GM18909 (cell line): ENCODE data around the gene GPR26.
"Not testable (repeated sequence)": the region's sequence is repeated elsewhere in the genome, so short reads cannot be mapped to it uniquely, and the experiment has no call there.

ENCODE experiments used
- ATAC-seq: cut with Tn5 transposase; IDR thresholded peaks from one replicate; pipeline ENCODE4 v1.9.1; 2021; ENCODE audit warnings: mild to moderate bottlenecking; ENCODE audit not compliant: unreplicated experiment, poor library complexity

GPR26 gene

DNA sequence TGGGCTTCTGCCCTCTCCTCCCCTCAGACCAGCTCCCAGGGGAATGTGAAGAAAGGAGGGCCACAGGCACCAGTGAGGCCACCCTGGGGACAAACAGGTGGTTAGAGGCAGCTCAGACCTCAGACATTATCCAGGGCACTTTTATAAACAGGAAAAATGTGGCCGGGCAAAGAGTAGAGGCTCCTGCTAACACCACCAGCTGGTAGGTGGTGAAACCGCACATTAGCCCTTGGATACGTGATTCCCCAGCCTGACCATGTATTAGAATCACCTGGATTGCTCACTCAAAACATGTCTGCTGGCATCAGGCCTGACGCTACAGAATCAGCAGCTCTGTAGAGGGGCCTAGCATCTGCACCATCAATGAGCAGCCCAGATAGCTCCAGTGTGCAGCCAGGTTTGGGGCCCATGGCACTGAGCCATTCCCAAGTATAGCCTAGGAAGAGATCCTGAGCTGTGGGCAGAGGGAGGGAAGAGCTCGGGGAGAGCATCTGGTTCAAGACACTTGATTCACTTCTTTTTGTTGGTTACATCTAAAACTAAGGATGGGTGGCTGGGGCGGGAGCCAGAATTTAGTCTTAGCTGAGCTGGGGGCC lies 37.1 kb downstream of the GPR26 start:
- no peak for ATAC-seq

DNA sequence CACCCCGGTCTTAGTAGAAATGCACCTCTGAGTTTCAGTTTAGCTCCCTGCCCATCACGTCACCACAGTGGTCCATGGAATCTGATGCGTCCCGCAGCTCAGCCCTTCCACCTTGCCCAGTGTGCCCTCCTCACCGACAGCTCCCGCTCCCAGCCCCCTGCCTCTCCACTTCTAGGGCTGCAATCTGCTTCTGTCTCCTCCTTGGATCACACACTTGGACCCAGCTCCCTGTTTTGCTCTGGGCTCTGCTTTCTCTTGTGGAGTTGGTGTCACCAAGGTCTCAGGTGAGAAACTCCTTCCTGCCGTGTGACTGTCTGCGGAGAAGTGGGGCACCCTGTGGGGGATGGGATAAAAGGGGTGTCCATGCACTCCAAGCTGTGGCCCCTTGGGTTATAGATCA lies 37.9 kb downstream of the GPR26 start:
- no peak for ATAC-seq

DNA sequence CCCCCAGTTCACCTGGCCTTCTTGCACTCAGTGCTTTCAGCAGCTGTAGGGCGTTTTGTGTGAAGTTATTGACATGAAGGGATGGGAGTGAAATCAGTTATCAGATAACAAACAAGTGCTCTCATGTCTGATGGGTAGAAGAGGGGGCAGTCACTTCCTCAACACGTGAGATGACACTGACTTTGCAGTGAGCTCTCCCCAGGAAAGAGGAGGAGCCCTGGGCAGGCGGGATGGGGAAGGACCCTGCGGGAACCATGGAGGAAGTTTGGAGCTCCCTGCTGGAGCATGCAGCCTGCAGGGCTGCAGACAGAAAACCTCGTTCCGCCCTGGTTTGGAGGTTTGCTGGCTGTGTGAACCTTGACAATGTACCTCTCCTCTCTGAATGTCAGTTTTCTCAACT lies 38.7 kb downstream of the GPR26 start:
- no peak for ATAC-seq

DNA sequence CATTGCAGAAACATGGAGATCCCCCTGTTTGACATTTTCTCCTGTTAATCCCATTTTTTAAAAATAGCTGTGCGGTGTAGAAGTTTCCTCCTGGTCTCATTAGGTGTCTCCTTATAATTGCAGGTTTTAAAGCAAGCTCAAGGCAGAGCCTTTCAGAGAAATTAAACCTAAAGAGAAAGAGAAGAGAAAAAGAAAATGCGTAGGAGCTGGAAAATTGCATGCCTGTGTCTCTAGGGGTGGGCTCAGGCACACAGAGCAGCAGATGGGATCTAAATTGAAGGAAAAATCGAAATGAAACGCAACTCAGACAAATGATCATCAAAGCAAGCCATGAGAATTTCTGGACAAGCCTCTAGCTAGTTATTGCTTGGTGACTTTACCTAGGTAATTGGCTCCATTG lies 40.1 kb downstream of the GPR26 start:
- ATAC-seq, result no peak

DNA sequence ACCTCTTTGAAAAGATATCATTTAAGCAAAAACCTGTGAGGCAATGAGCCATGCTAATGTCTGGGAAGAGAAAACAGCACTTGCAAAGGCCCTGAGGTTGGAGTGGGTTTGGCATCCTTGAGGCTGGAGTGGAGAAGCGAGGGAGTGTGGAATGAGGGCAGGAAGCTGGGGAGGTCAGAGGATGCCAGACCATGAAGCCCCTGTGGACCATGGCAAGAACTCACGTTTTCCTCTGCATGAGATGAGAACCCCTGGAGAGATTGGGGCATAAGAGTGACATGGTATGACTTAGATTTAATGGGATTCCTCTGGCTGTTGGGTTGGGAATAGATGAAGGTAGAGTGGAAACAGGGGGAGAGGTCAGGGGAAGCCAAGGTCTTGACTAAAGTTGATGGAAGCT lies 49.4 kb downstream of the GPR26 start:
- no peak for ATAC-seq

DNA sequence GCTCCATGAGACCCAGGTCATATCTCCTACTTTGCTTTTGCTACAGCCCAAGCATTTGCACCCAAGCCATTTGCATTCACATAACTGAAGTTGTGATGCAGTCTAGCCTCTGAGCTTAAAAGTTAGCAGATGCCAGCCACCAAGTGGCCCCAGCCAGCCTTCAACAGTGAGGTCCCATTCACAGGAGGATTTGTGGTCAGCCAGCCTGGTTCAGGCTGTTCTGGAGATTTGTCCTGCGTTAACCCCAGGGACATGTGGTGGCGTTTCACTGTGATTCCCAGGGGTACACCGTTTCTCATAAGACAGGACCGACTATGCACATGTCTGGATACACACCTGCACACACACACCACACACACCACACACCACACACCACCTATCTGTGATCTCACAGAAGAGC lies 51.2 kb downstream of the GPR26 start:
- no peak for ATAC-seq

DNA sequence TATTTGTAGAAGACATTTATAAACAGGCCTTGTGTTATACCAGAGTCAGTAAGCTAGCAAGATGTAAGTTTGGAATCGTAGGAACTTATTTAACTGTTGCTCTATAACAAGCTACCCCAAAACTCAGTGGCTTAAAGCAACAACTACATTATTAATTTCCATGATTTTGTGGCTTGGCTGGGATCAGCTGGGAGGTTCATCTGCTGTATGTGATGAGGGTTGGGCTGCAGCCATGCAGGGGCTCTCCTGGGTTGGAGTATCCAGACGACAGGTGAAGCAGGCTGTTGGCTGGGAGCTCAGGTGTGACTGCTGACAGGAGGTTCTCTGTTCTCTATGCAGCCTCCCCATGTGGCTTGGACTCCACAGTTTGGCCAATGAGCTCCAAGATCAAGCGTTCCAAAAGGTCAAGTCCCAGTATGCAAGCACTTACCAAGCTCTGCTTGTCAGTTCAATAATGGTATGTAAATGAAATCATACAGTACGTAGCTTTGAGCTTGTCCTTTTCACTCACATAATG lies 52.4 kb downstream of the GPR26 start:
- no peak for ATAC-seq

DNA sequence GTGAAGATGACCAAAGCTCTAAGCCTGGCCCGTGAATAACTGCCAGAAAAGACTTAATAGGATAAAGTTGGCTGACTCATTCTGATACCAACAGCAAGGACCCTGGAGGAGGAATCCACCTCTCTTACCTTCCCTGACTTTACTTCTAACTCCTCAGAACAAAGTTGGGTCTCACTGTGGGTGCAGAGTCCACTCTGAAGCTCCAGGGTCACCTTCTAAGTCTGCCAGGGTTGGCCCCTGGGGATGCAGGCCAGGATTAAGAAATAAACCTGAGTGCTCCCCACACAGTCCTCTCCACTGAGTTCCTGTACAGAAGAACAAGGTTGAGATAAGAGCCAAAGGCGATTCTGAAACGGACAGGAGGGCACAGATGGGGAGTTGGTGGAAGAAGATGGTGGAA lies 54.4 kb downstream of the GPR26 start:
- no peak for ATAC-seq

DNA sequence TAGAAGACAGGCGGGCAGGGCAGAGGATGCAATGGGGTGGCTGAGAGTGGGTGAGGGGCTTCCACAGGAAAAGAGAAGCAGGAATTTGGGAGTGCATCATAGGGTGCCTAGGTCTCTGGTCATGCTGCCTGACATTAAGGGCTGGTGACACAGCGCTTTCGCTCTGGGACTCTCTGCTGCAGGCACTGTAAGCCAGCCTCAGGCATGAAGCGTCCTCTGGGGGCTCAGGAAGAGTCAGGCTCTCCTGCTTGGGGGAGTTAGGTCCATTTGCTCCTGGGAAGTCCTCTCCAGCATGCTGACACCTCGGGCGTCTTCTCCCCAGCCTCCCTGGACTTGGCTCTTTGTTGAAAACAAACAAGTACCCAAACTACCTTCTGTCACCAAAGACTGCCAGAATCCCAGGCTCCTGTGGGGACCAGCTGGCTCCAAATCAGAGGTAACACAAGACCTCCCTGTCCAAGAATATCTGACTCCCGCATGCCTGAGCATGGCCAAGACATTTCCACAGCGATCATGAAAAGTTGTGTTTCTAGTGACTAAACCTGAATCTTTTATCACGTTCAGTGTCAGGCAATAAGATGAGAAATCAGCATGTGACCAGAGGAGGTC lies 55.4 kb downstream of the GPR26 start:
- ATAC-seq, result no peak

DNA sequence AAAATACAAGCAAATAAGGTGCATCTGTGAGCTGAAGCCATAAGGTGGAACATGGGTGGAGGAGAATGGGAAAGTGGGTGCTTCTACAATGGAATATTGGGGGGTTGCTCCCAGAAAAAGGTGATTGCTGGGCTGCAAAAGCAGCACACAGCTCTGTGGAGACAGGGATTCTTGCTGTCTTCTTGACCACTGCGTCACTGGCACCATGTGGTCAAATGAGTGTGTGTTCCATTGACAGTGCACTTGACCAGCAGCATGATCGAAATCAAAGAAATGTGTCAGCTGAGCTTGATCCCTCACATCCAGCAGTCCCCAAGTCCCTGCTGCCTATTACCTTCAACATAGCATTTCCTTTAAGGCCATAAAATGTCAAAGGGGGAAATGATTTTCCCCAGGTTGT lies 56.2 kb downstream of the GPR26 start:
- ATAC-seq, result no peak

DNA sequence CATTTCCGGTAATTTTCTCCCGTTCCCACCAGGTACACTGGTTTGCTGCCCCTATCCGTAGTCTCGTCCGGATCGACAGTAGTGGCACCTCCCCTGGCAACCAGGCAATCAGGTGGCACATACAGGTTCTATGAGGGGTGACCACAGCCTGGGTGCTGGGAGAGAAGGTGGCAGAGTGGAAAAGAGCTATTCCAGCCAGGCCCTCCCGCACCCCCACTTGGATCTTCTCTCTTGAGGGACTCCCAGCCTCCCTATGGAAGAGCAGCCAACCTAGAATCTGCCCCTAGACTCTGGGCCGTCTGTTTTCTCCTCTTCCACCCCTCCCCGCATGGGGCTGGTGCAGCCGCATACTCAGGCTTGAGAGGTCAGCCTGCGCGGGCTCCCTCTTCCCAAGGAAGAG lies 58.6 kb downstream of the GPR26 start:
- ATAC-seq, result no peak

DNA sequence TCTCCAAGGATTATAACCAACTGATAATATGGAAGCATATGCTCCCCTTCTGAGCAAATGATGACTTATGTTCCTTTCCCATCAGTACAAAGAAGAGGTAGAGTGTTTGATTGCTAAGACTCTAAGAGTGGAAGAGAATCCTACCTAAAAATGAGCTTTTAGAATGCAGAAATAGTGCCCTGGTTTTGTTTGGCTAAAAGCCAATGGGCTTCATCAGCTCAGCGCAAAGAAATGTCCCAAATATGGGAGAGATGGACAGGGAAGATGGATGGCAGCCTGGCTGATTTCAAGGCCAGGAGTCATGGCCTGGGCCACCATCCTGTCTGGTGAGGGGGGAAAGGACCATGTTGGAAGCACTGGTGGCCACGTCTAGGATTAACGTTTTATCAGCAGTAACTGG lies 60.2 kb downstream of the GPR26 start:
- no peak for ATAC-seq

DNA sequence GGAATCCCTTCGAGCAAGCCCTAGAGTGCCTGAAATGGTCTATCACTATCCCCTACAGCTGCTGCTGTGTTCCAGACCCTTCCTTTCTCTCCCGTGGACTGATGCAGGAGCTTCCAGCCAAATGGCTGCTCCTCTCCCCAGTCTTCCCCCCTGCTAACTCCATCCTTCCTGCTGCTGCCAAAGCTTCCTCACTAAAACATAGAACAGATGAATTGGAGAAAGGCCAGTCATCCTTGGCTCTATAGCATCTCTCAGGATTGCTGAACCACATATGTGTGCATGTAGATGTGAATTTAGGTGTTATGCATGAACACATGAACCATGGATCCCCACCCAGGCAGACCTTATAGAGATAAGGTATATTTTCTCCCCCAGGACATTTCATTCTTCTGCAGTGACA lies 60.7 kb downstream of the GPR26 start:
- ATAC-seq, result no peak

DNA sequence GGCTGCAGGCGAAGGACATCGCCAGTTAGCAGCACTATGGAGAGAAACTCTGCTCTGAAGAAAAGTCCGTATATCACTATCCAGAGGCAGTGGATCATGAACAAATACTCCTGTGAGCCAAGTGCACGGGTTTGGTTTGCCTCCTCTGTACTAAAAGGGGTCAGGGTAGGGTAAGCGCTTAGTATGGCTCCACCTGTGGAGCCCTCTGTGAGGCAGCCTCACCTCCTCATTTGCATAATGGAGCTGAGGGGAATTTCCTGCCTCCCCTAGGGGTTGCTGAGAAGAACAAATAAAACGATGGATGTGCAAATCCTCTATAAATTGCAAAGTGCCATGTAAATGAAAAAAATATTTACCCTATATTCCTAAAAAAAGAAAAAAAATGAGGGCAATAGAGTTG lies 63.4 kb downstream of the GPR26 start:
- no peak for ATAC-seq

DNA sequence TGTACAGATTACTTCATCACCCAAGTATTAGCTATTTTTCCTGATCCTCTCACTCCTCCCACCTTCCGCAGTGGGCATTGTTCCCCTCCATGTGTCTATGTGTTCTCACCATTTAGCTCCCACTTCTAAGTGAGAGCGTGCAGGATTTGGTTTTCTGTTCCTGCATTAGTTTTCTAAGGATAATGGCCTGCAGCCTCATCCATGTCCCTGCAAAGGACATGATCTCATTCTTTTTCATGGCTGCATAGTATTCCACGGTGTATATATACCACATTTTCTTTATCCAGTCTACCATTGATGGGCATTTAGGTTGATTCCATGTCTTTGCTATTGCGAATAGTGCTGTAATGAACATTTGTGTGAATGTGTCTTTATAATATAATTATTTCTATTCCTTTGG lies 70.8 kb downstream of the GPR26 start:
- not testable (repeated sequence) for ATAC-seq

DNA sequence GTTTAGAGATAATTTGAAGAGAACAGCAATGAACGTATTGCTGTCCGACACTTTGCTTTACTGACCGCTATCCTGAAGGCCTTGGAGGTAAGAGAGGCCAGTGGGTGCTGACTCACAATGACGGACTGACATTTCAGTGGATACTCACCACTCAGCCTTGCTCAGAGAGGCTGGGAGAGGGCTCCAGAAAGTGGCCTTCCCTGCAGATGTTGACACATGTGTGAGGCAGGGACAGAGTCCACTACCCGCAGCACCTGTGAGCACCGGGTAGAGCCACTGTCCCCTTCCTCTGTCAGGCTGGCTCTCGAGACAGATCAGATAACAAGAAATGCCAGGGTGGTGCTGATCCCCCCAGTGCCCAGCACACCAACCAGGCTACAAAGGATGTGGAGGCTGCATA lies 75.0 kb downstream of the GPR26 start:
- ATAC-seq, result no peak

DNA sequence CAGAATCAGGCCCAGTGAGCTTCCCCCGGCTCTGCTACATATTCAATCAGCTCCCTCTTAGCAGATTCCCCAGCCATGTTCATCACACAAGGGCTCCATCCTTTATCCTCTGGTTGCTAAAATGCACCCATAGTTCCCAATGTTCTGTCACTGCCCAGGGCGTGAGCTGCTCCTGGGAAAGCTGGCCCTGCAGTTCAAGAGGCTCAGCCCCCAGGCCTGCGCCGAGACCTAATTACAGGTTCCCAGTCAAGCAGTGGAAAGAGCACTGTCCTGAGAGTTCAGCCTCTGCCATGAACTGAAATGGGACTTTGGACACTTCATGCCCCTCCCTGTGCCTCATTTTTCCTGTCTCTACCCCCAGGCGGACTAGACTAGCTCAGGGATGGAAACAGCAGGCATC lies 75.6 kb downstream of the GPR26 start:
- ATAC-seq, result no peak

DNA sequence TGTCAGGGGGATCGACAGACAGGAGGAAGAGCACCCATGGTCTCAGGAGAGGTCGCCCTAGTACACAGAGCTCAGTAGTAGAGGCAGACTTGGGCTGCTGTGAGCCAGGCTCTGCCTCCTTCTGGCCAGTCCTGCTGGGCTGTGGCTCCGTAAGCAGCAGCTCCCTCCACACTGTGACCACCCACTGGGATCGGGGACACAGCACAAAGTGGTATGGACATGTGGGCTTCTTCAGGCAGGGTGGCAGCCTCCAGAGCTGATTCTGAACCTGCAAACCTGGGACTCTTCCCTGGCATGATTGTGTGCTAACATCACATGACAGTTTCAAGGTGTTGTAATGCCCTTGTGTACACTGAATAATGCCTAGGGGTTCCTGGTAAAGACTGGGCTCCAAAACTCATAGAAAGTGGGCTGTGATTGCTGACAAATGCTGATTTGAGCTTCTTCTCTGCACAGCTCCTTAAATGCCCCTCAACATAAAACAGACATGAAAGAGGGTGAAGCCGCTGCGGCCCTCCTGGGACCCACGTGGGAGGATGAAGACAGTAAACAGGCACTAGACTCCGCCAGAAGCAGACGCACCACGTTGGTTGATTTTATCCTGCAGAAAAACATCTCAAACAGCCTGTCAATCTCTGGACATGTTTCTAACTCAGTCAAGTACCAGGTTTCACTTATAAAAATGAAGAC lies 76.7 kb downstream of the GPR26 start:
- ATAC-seq, result no peak

DNA sequence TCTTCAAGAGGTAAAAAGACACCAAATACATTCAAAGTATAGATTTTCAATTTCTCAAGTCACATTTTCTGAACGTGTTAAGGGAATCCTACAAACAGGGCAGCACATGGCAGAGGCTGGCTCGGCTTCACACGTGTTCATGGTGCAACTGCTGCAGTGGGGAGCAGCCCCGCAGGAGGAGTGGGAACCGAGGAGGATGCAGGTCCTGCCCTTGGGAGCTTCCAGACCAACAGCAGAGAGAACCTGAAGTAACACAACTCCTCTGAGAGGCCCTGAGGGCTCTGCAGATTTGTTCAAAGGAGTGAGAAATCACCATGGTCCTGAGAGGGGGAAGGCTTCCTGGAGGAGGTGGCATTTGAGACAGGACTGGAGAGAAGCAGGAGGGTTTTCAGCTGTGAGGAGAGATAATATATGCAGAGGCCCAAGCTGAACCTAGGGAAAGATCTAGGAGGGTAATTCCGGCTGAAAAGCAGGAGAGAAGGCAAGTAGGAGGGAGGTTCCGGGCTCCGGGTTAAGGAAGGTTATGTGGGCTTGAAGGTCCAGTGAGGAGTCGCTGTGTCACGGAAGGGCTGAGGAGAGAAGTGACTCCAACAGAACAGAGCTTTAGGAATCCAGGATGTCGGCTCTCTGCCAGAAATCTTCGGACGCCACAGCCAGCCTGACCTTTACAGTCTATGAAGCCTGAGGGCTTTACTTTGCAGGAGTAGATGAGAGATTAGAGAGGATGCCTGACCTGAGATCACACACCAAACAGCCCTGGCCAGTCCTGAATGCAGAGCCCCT lies 77.5 kb downstream of the GPR26 start:
- no peak for ATAC-seq

DNA sequence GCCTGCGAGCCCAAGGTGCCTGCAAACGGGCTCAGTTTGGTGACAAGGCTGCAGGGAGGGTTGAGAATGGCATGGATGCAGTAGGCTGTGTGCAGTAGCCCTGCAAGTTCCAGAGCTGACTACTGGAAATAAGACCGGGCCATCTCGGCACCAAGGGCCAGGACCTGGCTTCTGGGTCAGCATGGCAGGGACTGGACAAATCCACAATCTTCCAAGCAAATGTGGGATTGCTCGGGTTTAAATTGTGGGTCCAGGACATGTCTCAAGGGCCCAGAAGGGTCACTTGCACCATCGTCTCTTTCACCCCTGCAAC lies 78.0 kb downstream of the GPR26 start:
- no peak for ATAC-seq
